Muscle layer of colon (tissue), 2 donors: Measurements from ENCODE around the gene LPP.

Source experiments
- H3K27ac ChIP-seq: one replicate; pipeline ENCODE4 v1.7.0; 2013; ENCODE audit warnings: low read depth, mild to moderate bottlenecking, low read length, moderate library complexity
- H3K27me3 ChIP-seq, 2 donors: one replicate each; pipeline ENCODE4 v1.7.0; 2013; ENCODE audit warnings: low read length in 2 of 2, mild to moderate bottlenecking in 2 of 2; ENCODE audit not compliant: insufficient read depth in 2 of 2, control insufficient read depth in 1 of 2
- H3K36me3 ChIP-seq: one replicate; pipeline ENCODE4 v1.7.0; 2013; ENCODE audit warnings: mild to moderate bottlenecking, low read length; ENCODE audit not compliant: insufficient read depth
- H3K4me1 ChIP-seq: one replicate; pipeline ENCODE4 v1.7.0; 2013; ENCODE audit warnings: mild to moderate bottlenecking, low read length; ENCODE audit not compliant: insufficient read depth
- H3K4me3 ChIP-seq, 2 donors: one replicate each; pipeline ENCODE4 v1.7.0; 2013; ENCODE audit warnings: low read length in 2 of 2, low read depth in 1 of 2, mild to moderate bottlenecking in 1 of 2, moderate library complexity in 1 of 2
- H3K9ac ChIP-seq: one replicate; pipeline ENCODE4 v1.7.0; 2013; ENCODE audit warnings: low read length
- H3K9me3 ChIP-seq: one replicate; pipeline ENCODE4 v1.7.0; 2013; ENCODE audit warnings: mild to moderate bottlenecking, low read length
- donor health status: abdominal sarcoma.
- donor health status: Adenocarcinoma of cecum.

Gene LPP

DNA sequence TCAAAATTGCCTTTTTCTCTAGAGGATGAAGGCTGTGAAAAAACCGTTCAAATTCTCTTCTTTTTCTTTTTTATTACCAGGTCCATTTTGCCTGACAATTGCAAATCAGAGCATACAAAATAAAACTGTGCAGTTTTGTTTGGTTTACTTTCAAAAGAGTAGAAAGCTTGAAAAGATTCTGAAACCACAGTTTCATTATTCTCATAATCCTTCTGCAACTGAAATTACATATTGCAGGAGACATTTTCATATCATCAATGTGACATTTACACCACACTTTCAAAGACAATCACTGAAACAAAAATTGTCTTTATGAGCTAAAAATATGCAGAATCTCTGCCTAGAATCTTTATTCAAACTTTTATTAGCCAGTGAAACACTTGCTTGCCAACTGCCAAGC, 721.5 kb downstream of the LPP start:
- no peak overlapping the region for H3K4me3 ChIP-seq
- H3K27me3 ChIP-seq: no peaks in the 10 kb centered on the region
- no peaks in the 10 kb centered on the region for H3K9me3 ChIP-seq
- no peak overlapping the region for H3K9ac ChIP-seq
- H3K27ac ChIP-seq: no peak overlapping the region
- H3K36me3 ChIP-seq: peaks cover 37% of the 10 kb centered on the region
- no peaks in the 10 kb centered on the region for H3K4me1 ChIP-seq

- no peaks in the 10 kb centered on the region for H3K4me1 ChIP-seq
- H3K27ac ChIP-seq: no peak overlapping the region
- no peaks in the 10 kb centered on the region for H3K27me3 ChIP-seq
- peaks cover 37% of the 10 kb centered on the region for H3K36me3 ChIP-seq
- no peak overlapping the region for H3K4me3 ChIP-seq
- H3K9me3 ChIP-seq: no peaks in the 10 kb centered on the region
- no peak overlapping the region for H3K9ac ChIP-seq
These were observed 722.4 kb downstream of the LPP start for GRCh38 chr3:188876370-188876769.

DNA sequence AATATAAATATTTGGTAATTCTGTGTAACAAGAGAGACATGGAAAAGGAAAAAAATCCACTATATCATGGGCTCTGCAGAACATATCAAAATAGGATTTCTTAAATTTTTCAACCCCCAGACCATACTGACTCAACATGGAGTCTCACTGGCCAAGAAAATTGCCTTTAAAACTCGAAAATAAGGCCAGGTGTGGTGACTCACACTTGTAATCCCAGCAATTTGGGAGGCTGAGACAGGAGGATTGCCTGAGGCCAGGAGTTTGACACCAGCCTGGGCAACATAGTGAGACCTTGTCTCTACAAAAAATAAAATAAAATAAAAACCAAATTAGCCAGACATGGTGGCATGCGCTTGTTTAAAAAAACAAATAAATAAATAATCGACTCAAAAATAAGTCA, 723.4 kb downstream of the LPP start:
- H3K27ac ChIP-seq: no peak overlapping the region
- peaks cover 37% of the 10 kb centered on the region for H3K36me3 ChIP-seq
- peaks cover 9% of the 10 kb centered on the region for H3K4me1 ChIP-seq
- H3K27me3 ChIP-seq: no peaks in the 10 kb centered on the region
- H3K4me3 ChIP-seq: no peak overlapping the region
- no peak overlapping the region for H3K9ac ChIP-seq
- no peaks in the 10 kb centered on the region for H3K9me3 ChIP-seq

GRCh38 chr3:188878076-188878475, 724.1 kb downstream of the LPP start:
- Histone ChIP-seq H3K27me3 (no peaks in the 10 kb centered on the region), H3K9ac (no peak overlapping the region), H3K9me3 (no peaks in the 10 kb centered on the region), H3K4me3 (no peak overlapping the region), H3K4me1 (peaks cover 10% of the 10 kb centered on the region), H3K27ac (no peak overlapping the region), H3K36me3 (peaks cover 34% of the 10 kb centered on the region)

GRCh38 chr3:188881954-188882641, 728.1 kb downstream of the LPP start:
- peaks cover 26% of the 10 kb centered on the region for H3K36me3 ChIP-seq
- no peak overlapping the region for H3K4me3 ChIP-seq
- H3K9ac ChIP-seq: no peak overlapping the region
- H3K27me3 ChIP-seq: no peaks in the 10 kb centered on the region
- H3K9me3 ChIP-seq: no peaks in the 10 kb centered on the region
- H3K4me1 ChIP-seq: peaks cover 10% of the 10 kb centered on the region
- no peak overlapping the region for H3K27ac ChIP-seq

DNA sequence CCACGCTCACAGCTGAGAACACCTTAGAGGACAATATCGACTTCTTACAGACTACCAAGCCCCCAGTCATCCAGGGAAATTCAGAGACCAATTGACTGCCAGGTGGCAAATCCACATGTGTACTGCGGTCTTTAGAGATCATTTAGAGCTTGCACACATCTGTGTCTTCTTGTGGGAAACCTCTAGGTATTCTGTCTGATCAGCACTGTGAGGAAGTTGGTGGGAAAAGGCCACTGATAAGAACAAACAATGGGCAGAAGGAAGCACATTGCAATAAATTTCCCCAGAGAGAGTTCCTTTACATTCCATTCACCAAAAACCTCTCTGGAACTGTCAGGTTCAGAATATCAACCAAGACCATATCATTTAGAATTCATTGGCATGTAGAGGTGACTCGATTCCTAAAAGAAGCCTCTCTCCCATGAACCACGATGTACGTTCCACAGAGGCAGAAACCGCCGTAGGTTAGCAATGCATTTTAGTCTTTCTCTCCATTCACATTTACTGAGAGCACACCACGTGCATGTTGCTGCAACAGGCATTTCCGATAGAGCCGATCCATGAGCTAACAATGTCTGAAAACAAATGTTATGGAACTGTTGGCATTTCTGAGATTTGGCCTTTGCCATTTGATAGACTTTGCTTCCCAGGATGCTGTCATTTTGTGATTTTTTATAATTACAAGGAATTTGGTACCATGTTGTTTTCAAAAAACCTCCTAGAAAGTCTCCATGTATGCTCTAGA, 730.5 kb downstream of the LPP start:
- no peak overlapping the region for H3K9ac ChIP-seq
- H3K9me3 ChIP-seq: no peaks in the 10 kb centered on the region
- peaks cover 30% of the 10 kb centered on the region for H3K36me3 ChIP-seq
- no peaks in the 10 kb centered on the region for H3K27me3 ChIP-seq
- no peak overlapping the region for H3K27ac ChIP-seq
- H3K4me1 ChIP-seq: peaks cover 15% of the 10 kb centered on the region
- H3K4me3 ChIP-seq: no peak overlapping the region

DNA sequence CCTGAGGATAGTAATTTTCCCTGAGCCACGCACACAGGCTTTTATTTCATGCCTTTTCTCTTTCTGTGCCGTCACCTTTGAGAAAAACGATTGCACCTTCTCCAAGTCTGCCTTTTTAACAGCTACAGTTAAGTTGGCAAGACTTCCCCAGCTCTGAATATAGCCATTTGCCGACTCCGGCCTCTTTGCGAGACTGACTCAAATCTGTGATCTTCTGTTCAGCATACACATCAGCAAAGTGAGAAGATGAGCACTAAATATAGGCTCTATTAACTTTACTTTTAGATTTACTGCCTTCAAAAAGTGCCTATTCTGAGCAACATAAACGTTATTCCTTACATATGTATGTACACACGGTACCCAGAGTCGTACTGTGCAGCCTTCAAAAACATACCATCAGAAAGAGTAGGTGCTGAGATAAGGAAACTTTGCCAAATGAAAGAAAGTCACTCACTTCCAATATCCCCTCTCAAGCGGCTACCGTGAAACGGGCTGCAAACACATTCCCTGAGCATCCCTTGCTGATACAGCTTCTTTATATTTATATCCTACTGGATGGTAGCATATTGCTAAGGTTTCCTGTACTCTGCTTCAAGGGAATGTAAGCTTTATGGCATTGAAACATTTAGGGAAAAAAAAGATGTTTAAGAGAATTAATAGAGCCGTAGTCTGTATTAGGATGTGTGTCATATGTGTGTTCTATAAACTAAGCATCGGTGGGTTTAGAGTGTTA, 734.5 kb downstream of the LPP start:
- H3K27me3 ChIP-seq: no peaks in the 10 kb centered on the region
- H3K4me3 ChIP-seq: no peak overlapping the region
- H3K9ac ChIP-seq: no peak overlapping the region
- peaks cover 6% of the 10 kb centered on the region for H3K4me1 ChIP-seq
- no peak overlapping the region for H3K27ac ChIP-seq
- peaks cover 33% of the 10 kb centered on the region for H3K36me3 ChIP-seq
- no peaks in the 10 kb centered on the region for H3K9me3 ChIP-seq

DNA sequence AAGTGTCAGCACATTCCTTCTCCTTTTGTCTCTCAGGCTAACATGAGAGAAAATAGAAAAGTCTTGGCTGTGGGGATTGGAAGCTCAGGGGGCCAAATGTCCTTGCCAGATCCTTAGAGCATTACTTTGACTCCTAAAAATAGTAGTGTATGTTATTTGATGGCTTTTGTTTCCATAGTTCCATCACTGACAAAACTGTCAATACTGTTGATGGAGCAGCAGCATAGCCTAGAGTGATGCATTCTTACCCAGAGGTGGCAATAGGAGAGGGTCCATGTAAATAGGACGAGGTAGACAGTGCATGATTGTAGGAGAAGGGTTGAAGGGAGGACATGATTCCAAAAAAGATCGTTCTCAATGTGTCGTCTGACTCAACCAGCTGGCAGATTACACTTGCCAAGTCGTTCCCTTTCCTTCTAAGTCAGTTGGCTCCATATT, 735.1 kb downstream of the LPP start:
- peaks cover 6% of the 10 kb centered on the region for H3K4me1 ChIP-seq
- no peak overlapping the region for H3K9ac ChIP-seq
- peaks cover 28% of the 10 kb centered on the region for H3K36me3 ChIP-seq
- H3K27me3 ChIP-seq: no peaks in the 10 kb centered on the region
- no peaks in the 10 kb centered on the region for H3K9me3 ChIP-seq
- no peak overlapping the region for H3K4me3 ChIP-seq
- H3K27ac ChIP-seq: no peak overlapping the region

DNA sequence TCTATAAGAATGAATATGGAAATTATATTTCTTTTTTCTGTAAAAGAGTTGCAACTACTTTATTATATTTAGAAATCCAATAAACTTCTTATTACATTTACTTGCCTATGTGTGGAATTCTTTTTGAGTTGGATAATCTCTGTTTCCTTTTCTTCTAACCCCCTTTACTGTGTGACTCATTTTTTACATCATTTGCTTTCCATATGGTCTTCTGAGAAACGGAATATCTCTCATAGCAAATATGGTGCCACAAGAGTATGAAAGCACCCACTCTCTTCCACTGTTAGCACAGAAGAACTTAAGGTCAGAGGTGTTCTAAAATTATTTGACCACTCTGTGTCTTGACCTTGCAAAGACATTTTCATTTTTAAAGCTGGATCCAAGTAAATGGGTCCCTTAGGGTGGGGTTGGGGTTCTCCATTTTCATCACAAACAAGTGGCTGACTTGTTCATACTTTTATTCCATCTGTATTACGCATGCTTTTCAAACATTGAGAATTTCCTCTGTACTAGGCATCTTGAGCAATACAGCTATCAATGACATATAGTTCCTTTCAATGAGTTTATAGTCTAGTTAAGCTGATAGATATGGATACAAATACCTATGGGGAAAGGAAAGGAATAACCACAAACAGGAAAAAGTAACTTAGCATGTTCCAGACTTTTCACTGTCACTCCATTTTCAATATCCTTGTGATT, 736.8 kb downstream of the LPP start:
- no peaks in the 10 kb centered on the region for H3K9me3 ChIP-seq
- H3K4me1 ChIP-seq: peaks cover 6% of the 10 kb centered on the region
- no peaks in the 10 kb centered on the region for H3K27me3 ChIP-seq
- peaks cover 18% of the 10 kb centered on the region for H3K36me3 ChIP-seq
- no peak overlapping the region for H3K9ac ChIP-seq
- H3K27ac ChIP-seq: no peak overlapping the region
- no peak overlapping the region for H3K4me3 ChIP-seq

- no peaks in the 10 kb centered on the region for H3K36me3 ChIP-seq
- H3K4me1 ChIP-seq: peaks cover 24% of the 10 kb centered on the region
- no peak overlapping the region for H3K9ac ChIP-seq
- no peak overlapping the region for H3K27ac ChIP-seq
- H3K9me3 ChIP-seq: no peaks in the 10 kb centered on the region
- H3K4me3 ChIP-seq: no peak overlapping the region
- H3K27me3 ChIP-seq: no peaks in the 10 kb centered on the region
These were observed 745.9 kb downstream of the LPP start for GRCh38 chr3:188899881-188900280.

DNA sequence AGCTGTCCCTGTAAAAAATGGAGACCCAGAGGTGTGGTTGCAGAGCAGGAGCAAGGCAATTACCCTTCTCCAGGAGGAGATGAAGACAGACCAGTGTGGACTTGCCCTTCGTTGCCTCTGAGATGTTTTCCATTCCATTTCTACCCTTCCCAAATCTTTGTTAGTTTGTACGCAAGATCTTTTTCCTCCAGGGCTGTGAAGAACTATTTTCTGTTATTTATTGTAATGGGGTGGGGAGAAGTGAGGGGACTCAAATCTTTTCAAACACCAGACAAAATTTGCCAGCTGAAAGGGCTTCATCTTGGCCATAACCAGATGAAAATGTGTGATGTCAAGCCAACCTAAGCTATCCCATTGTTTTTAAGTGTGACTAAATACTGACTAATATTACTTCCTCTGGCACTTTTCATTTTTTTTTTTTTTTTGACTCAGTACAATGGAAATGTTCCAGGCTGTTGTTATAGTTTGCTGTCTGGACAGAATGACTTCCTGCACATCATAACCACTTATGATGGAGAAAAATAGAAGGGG, 746.5 kb downstream of the LPP start:
- Histone ChIP-seq H3K4me3 (no peak overlapping the region), H3K9ac (no peak overlapping the region), H3K27me3 (no peaks in the 10 kb centered on the region), H3K27ac (no peak overlapping the region), H3K36me3 (no peaks in the 10 kb centered on the region), H3K9me3 (no peaks in the 10 kb centered on the region), H3K4me1 (peaks cover 24% of the 10 kb centered on the region)
